GM19043 (cell line): Measurements from ENCODE around the gene SEMA4A.

Experiments used
- ATAC-seq: cut with Tn5 transposase; IDR thresholded peaks from one replicate; pipeline ENCODE4 v1.9.1; 2021; ENCODE audit warnings: low read depth; ENCODE audit not compliant: unreplicated experiment

Gene SEMA4A

GRCh38 chr1:156134716-156135435 is 18.5 kb upstream of the SEMA4A start:
- no peak for ATAC-seq

DNA sequence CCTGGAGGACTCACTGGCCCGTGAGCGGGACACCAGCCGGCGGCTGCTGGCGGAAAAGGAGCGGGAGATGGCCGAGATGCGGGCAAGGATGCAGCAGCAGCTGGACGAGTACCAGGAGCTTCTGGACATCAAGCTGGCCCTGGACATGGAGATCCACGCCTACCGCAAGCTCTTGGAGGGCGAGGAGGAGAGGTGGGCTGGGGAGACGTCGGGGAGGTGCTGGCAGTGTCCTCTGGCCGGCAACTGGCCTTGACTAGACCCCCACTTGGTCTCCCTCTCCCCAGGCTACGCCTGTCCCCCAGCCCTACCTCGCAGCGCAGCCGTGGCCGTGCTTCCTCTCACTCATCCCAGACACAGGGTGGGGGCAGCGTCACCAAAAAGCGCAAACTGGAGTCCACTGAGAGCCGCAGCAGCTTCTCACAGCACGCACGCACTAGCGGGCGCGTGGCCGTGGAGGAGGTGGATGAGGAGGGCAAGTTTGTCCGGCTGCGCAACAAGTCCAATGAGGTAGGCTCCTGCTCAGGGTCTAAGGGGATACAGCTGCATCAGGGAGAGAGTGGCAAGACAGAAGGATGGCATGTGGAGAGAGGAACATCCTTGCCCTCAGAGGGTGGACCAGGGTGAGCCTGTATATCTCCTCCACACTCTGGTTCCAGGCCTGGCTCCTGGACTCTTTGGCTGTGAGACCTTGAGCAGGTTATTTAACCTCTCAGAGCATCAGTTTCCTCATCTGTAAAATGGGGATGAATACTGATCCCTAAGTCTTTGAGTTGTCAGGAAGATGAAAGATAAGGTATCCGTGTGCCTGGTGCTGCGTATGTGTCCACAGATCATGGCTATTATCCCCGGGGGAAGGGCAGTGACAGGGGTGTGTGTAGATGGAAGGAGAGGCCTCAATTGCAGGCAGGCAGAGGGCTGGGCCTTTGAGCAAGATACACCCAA is 17.2 kb upstream of the SEMA4A start:
- ATAC-seq = no peak

DNA sequence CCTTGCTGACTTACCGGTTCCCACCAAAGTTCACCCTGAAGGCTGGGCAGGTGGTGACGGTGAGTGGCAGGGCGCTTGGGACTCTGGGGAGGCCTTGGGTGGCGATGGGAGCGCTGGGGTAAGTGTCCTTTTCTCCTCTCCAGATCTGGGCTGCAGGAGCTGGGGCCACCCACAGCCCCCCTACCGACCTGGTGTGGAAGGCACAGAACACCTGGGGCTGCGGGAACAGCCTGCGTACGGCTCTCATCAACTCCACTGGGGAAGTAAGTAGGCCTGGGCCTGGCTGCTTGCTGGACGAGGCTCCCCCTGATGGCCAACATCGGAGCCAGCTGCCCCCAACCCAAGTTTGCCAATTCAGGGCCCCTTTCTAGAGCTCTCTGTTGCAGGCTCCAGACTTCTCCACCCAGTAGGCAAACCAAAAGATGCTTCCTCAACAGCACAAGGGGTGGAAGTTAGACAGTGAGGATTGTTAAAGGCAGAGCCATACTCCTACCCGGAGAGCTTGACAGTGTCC is 16.4 kb upstream of the SEMA4A start:
- no peak for ATAC-seq

- no peak for ATAC-seq
Measured at GRCh38 chr1:156138458-156138867, 14.9 kb upstream of the SEMA4A start.

DNA sequence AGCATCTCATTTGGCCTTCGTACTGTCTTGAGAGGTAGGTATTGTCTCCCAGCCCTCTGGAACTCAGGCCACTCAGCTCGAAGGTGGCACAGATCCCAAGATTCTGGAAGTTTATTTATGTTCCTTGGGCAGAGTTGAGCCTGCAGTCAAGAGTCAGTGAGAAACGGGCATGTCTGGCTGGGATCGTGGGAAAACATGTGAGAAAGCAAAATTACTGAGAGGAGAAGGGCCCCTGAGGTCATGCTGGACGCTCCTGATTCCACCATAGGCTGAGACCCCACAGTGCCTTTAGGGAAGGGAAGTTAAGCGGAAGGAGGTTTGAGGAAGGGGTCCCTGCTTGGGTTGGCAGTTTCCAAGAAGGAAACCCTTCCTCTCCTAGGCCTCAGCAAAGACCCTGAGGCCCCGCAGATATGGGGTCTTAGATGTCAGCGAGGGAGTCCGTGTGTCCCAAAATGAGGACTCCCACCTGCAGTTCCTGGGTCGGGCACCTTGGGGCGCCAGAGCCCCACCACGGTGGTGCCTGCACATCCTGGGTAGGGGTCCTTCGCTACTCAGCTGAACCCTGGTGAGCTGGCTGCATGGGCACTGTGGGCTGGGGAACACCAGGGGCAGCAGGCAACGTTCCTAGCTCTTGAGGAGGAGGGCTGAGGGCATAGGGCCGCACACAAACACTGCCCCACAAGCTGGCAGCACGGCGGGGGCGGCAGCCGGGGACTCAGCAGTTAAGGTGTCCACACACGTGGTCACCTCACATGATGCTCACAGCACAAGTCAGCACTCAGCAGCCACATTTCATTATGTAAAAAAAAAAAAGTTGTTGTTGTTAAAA is 12.3 kb upstream of the SEMA4A start:
- ATAC-seq = no peak

DNA sequence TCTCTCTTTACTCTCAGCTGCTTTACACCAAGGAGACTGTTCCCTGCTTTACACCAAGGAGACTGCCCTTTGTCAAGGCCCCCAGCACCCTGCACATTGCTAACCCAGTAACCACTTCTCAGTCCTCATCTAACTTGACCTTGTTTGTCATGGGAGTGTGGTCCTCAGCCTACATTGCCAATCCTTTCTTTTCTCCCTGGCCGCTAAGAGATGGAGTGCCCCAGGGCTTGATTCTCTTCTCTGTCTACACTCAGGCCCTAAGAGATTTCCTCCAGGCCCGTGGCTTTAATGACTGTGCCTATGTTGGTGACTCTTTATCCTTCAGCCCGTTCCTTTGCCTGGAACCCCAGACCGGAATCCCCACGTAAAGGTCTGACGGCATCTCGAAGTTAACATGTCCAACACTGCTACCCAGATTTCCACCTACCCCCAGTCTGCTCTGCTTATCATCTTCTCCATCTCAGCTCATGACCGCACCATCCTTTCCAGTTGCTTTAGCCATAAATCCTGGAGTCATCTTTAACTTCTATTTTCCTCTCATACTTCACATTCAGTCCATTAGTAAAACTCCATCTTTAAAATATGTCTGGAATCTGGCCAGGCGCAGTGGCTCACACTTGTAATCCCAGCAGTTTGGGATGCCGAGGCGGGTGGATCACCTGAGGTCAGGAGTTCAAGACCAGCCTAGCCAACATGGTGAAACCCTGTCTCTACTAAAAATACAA is 9.5 kb upstream of the SEMA4A start:
- ATAC-seq = no peak

DNA sequence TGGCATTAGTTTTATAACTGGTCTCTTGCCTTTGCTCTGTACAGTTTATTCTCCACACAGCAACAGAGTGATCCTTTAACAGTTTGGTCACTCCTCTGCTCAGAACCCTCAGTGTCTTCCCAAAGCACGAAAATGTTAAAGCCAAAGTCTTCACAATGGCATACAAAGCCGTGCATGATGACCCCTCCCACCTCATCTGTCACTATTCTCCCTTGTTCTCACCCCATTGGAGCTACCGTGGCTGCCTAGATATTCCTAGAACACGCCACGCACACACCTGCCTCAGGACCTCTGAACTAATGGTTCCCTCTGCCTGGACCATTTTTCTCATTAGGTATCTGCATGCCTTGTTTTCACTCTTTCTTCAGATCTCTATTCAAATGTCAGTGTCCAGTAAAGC is 8.6 kb upstream of the SEMA4A start:
- no peak for ATAC-seq

DNA sequence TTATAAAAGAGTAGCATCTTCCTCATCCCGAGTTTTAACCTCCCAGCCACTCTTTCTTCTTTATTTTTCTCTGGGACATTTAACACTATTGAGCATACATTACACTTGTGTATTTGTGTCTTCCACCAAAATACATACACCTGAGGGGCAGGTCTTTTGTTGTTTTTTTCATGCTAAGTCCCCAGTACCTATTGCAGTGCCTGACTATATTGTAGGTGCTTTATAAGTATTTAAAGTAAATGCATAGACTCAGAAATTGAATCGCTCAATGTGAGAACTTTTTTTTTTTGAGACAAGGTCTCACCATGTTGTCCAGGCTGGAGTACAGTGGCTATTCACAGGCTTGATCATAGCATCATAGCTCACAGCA is 7.8 kb upstream of the SEMA4A start:
- no peak for ATAC-seq

- no peak for ATAC-seq
Measured at GRCh38 chr1:156146020-156146768, 7.2 kb upstream of the SEMA4A start.

- ATAC-seq = no peak
Measured at GRCh38 chr1:156146769-156147405, 6.5 kb upstream of the SEMA4A start.

GRCh38 chr1:156148216-156148615 is 5.2 kb upstream of the SEMA4A start:
- no peak for ATAC-seq

- ATAC-seq = peak; percentile 55
Measured at GRCh38 chr1:156149374-156150332, 3.7 kb upstream of the SEMA4A start.

DNA sequence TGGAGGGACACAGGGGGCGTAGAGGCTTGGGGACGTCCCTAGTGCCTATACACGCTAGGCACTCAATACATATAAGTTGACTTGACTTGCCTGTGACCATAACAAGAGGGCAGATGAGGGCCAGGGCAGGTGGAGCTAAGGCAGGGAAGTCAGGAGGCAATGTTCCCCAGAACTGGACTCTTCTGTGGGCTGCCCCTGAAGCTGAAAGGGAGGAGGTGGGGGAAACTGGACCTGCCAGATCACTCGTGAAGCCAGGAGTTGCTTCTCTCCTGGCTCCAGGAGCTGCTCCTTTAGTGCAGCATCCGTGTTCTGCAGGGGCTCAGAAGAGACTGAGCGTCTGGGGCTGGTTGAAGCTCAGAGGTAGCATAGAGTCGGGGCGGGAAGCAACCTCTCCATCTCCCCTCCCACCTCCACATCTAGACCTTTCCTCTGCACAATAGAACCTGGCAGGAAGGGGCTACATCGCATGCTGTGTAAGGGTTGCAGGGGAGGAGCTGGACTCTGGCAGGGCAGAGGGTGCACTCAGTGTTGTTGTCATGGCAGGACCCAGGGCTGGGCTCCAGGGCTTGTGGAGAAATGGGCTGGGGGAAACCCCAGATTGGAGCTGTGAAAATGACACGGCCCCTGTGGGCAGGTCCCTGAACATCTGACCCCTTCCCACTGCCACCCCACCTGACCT is 2.9 kb upstream of the SEMA4A start:
- ATAC-seq = no peak

- no peak for ATAC-seq
Measured at GRCh38 chr1:156151093-156151688, 2.2 kb upstream of the SEMA4A start.

- ATAC-seq = no peak
Measured at GRCh38 chr1:156152628-156153027, 757 bp upstream of the SEMA4A start.

DNA sequence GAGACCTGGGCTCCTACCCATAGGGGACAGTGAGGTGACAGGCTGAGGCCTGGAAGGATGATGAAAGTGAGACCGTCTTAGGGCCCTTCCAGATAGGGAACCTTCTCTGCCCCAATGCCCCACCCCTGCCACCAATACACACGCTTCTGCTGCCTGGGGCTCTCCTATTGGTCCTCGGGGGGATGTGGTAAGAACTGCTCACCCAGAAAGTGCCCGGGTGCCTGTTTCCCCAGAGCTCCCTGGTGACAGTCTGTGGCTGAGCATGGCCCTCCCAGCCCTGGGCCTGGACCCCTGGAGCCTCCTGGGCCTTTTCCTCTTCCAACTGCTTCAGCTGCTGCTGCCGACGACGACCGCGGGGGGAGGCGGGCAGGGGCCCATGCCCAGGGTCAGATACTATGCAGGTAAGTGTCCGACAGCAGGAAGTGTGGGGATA is 948 bp downstream of the SEMA4A start:
- ATAC-seq = peak; percentile 42
